C1 segment of cervical spinal cord (tissue), 14 donors: Measurements from ENCODE around the gene ZNF654.
"Not testable (repeated sequence)": the region's sequence is repeated elsewhere in the genome, so short reads cannot be mapped to it uniquely, and the experiment has no call there.

Experiments used
- DNase-seq, 14 donors: peaks; one replicate each; lab custom pipeline; 2025; lab: John Stamatoyannopoulos, UW

Gene ZNF654

DNA sequence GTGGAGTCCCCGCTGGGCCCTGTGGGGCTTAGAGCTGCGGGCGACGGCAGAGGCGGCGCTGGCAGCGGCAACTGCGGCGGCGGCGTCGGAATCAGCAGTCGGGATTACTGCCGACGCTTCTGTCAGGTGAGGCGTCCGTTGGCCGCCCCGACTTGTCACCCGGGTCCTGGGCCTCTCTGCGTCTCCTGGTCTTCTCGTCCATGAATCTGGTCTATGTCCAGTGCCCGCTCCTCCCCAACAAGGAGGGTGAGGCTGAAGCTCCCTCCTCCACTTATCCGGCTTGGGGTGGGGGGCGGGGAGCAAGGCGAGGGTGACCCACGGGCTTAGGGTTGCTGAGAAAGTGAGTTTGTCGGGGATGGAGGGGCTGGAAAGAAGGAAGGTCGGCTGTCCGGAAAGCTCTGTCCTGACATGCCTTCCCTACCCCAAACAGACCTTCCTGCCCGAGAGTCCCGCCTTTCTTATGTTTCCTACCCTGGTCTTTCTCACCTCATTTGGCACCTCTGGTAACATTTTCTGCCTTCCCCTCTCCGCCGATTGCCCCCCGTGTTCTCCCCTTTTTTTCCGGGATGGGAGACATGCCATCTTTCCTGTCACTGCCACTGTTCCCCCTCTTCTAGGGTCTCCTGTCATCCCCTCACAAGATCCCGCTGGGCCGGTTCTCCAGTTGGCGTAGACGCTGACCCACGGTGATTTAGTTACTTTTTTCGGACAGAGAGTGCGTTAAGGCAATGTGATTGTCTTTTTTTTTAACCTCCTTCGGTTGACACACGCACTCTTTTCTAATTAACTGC is 520 bp downstream of the ZNF654 start:
- DNase-seq = peak in 10 of 14 donors; percentile 48 to 82 (median 60)

- no peak for DNase-seq
Measured at GRCh38 chr3:88061746-88062145, 2.7 kb downstream of the ZNF654 start.

GRCh38 chr3:88075072-88075471 is 16.0 kb downstream of the ZNF654 start:
- no peak for DNase-seq

- no peak for DNase-seq
Measured at GRCh38 chr3:88075497-88075896, 16.4 kb downstream of the ZNF654 start.

- DNase-seq = no peak
Measured at GRCh38 chr3:88076712-88077111, 17.7 kb downstream of the ZNF654 start.

DNA sequence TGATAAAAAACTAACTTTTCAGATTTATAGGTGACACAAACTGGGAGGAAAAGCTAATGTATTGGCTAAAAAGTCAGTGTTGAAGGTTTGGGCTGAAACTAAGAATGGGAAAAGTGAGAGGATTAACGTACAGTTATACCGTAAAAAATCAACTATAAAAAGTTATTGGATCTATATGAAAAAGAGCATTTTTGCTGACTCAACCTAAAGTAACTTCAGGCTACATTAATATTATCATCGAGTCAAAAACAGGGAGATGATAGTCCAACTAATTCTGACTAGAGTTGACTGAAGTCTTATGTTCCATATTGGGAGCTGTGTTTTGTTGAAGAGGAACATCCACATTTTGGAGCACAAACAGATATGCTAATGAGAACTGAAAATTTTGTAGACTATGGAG is 19.9 kb downstream of the ZNF654 start:
- no peak for DNase-seq

- no peak for DNase-seq
Measured at GRCh38 chr3:88082854-88083253, 23.8 kb downstream of the ZNF654 start.

- no peak for DNase-seq
Measured at GRCh38 chr3:88084097-88084501, 25.0 kb downstream of the ZNF654 start.

- no peak for DNase-seq
Measured at GRCh38 chr3:88090681-88091080, 31.6 kb downstream of the ZNF654 start.

- no peak for DNase-seq
Measured at GRCh38 chr3:88092270-88092669, 33.2 kb downstream of the ZNF654 start.

GRCh38 chr3:88093266-88093665 is 34.2 kb downstream of the ZNF654 start:
- DNase-seq = no peak

- no peak for DNase-seq
Measured at GRCh38 chr3:88101142-88101541, 42.1 kb downstream of the ZNF654 start.

- DNase-seq = no peak
Measured at GRCh38 chr3:88105325-88105724, 46.3 kb downstream of the ZNF654 start.

DNA sequence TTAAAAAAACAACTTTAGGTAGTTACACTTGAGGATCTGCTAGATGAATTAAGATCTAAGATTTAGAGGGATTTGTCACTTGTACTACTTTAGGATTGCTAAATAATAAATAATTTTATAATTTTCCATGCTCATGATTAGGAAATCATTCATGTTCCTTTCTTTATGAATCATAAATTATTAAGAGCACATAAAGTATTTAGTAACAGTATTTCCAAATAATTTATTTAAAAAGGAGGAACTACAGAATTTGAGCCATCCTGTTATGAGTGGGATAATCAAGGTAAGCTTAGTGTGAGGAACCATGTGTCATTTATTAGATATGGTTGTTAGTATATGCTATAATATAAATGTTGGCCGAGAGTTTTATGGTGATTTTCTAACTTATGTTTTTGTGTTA is 53.2 kb downstream of the ZNF654 start:
- no peak for DNase-seq

GRCh38 chr3:88113311-88114162 is 54.5 kb downstream of the ZNF654 start:
- DNase-seq = peak in 9 of 14 donors; percentile 0 to 37 (median 2)

DNA sequence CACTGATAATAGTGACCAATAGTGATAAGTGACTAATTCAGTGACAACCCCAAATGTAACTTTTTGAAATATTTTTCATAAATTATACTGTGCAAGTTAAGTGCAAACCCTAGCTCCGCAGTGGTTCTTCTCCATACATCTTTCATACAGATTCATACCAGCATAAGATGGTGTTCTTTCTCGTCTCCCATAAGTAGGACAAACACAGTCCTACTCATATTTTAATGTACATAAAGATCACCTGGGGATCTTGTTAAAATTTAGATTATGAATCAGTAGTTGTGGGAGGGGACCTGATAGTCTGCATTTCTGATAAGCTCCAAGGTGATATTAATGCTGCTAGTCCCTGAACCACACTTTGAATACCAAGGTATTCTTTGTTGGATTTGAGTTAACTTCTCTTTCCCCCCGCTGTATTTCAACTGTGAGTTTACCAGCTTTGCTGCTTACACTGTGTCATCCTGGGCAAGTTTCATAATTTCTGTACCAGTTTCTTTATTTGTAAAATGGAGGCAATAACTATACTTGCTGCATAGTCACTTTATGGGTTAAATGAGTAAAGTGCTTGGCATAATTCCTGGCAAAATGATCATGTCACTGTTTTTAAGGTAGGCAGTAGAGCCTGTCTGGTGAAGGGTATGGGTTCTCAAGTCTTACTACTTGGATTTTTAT is 56.0 kb downstream of the ZNF654 start:
- DNase-seq = no peak

- no peak for DNase-seq
Measured at GRCh38 chr3:88117683-88118082, 58.6 kb downstream of the ZNF654 start.

GRCh38 chr3:88118603-88119002 is 59.5 kb downstream of the ZNF654 start:
- not testable (repeated sequence) for DNase-seq

GRCh38 chr3:88123526-88123925 is 64.5 kb downstream of the ZNF654 start:
- no peak for DNase-seq

- DNase-seq = no peak
Measured at GRCh38 chr3:88131695-88132094, 72.6 kb downstream of the ZNF654 start.

DNA sequence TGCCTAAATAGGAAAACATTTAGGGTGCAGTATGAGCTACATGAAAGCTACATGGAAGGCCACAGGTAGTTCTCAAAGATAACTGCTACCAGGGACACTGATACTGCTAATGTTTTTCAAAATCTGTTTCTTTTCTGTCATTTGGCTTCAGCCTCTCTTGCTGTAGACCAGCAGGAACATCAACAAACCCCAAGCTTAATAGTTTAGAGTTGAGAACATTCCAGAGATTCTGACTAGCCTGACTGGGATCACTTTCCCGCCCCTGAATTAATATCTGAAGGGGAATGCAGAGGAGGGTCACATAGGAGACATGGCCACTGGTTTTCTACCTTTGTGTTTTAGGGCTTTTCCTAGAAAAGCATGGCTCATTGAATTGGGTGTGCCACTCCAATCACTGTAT is 73.8 kb downstream of the ZNF654 start:
- no peak for DNase-seq

- no peak for DNase-seq
Measured at GRCh38 chr3:88133711-88134263, 74.7 kb downstream of the ZNF654 start.
